PC-3 (cell line): ENCODE results near the gene UBA1. TPM values are rescaled to one million over a fixed set of nuclear protein-coding genes. Genes with fewer than 3 reads are reported as not detected.

Source experiments
- ATAC-seq: fragments of 200-7000 bp; cut with Tn5 transposase; 2 replicates; pipeline ENCODE4 v1.9.1; 2020; ENCODE audit warnings: mild to moderate bottlenecking, moderate library complexity
- BruUV-seq: library from RNA; stranded (reverse); fragments of 400-500 nt; replicated peaks from 2 replicates; lab custom pipeline; 2021; lab: Mats Ljungman, UMichigan
- CTCF ChIA-PET: fragments of 300-600 bp; sonication (Branson Sonifier 250); formaldehyde crosslinking; loops from one replicate; lab custom pipeline; 2022; ENCODE audit warnings: antibody characterized with exemption; lab: Charles Lee
- POLR2A ChIA-PET: fragments of 300-600 bp; sonication (Branson Sonifier 250); formaldehyde crosslinking; loops from one replicate; lab custom pipeline; 2022; ENCODE audit warnings: antibody characterized with exemption; ENCODE audit not compliant: unreplicated experiment; lab: Charles Lee
- DNase-seq: peaks from one replicate; pipeline ENCODE4 v3.0.0-alpha.2; 2015
- H2AFZ ChIP-seq: fragments of 300-600 bp; sonication (generic); 2 replicates; pipeline ENCODE4 v1.6.0; 2016; ENCODE audit warnings: antibody characterized with exemption, low read length
- H3F3A ChIP-seq: fragments of 300-600 bp; sonication (generic); one replicate; pipeline ENCODE4 v1.6.0; 2017; ENCODE audit warnings: antibody characterized with exemption, low read length, control low read depth, mild to moderate bottlenecking; ENCODE audit not compliant: unreplicated experiment
- H3K27ac ChIP-seq: fragments of 300-600 bp; sonication (generic); 2 replicates; pipeline ENCODE4 v1.5.1; 2016; ENCODE audit warnings: mild to moderate bottlenecking, low read length
- H3K27me3 ChIP-seq: fragments of 300-600 bp; sonication (generic); 2 replicates; pipeline ENCODE4 v1.6.1; 2016; ENCODE audit warnings: low read length, mixed read lengths
- H3K36me3 ChIP-seq: fragments of 300-600 bp; sonication (generic); 2 replicates; pipeline ENCODE4 v1.6.1; 2016; ENCODE audit warnings: low read depth, mixed run types, low read length, mixed read lengths
- H3K4me1 ChIP-seq: fragments of 300-600 bp; sonication (generic); 2 replicates; pipeline ENCODE4 v1.5.1; 2016; ENCODE audit warnings: low read length; ENCODE audit not compliant: insufficient read depth
- H3K4me2 ChIP-seq: fragments of 300-600 bp; sonication (generic); 2 replicates; pipeline ENCODE4 v1.6.0; 2016; ENCODE audit warnings: low read length
- H3K4me3 ChIP-seq: fragments of 300-600 bp; sonication (generic); 2 replicates; pipeline ENCODE4 v1.5.1; 2016; ENCODE audit warnings: mild to moderate bottlenecking, low read length, mixed read lengths
- H3K79me2 ChIP-seq: fragments of 300-600 bp; sonication (generic); 2 replicates; pipeline ENCODE4 v1.6.1; 2017; ENCODE audit warnings: low read length, mixed read lengths
- H3K9ac ChIP-seq: fragments of 300-600 bp; sonication (generic); 2 replicates; pipeline ENCODE4 v1.6.0; 2016; ENCODE audit warnings: mild to moderate bottlenecking, low read length
- H3K9me2 ChIP-seq: fragments of 300-600 bp; sonication (generic); replicated peaks from 2 replicates; pipeline ENCODE4 v1.6.1; 2016; ENCODE audit warnings: mixed run types, low read length, mixed read lengths
- H3K9me3 ChIP-seq: fragments of 300-600 bp; sonication (generic); 2 replicates; pipeline ENCODE4 v1.6.1; 2016; ENCODE audit warnings: low read length, mixed read lengths
- H4K20me1 ChIP-seq: fragments of 300-600 bp; sonication (generic); 2 replicates; pipeline ENCODE4 v1.6.1; 2016; ENCODE audit warnings: low read length, mixed read lengths
- CTCF ChIP-seq: fragments of 300-600 bp; sonication (generic); conservative IDR thresholded peaks from 2 replicates; pipeline ENCODE4 v1.5.1; 2017; ENCODE audit warnings: antibody characterized with exemption, low read depth, mild to moderate bottlenecking, low read length
- EZH2 ChIP-seq: fragments of 300-600 bp; sonication (generic); IDR thresholded peaks from one replicate; pipeline ENCODE4 v1.6.1; 2017; ENCODE audit warnings: antibody characterized with exemption, mild to moderate bottlenecking, low read length; ENCODE audit not compliant: unreplicated experiment
- EZH2phosphoT487 ChIP-seq: fragments of 300-600 bp; sonication (generic); IDR thresholded peaks from 2 replicates; pipeline ENCODE4 v1.6.1; 2018; ENCODE audit warnings: mild to moderate bottlenecking, antibody characterized with exemption, low read length, borderline replicate concordance
- intact Hi-C: fragments of 100-400 bp; cut with micrococcal nuclease; formaldehyde crosslinking; loops from 2 replicates; pipeline ENCODE4 v1.9.0; 2023
- total RNA-seq: library from RNA; depleted of rRNA; stranded (reverse); fragments of >200 nt; gene quantifications from 2 replicates; pipeline ENCODE4 v1.2.3, GENCODE V29; 2014

The UBA1 gene
- total RNA-seq, 1 experiment from 2014 or later, result 282 TPM

DNA sequence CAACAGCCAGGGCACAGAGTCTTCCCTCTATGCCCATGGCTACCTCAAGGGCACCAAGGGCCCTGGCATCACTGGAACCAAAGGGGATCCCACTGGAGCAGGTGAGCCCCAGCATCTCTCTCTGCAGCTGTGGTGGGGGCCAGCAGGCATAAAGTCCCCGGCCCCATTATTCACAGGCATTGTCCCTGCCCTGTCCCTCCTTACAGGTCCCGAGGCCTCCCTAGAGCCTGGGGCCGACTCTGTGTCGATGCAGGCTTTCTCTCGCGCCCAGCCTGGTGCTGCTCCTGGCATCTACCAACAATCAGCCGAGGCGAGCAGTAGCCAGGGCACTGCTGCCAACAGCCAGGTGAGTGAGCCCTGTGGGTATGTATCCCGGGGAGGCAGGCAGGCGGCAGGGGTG is 12.3 kb upstream of the UBA1 start:
- no peaks in the 10 kb centered on the region for H3K9me2 ChIP-seq
- no peak overlapping the region for H3K4me2 ChIP-seq
- H3K36me3 ChIP-seq, result peaks cover 23% of the 10 kb centered on the region
- CTCF ChIA-PET, result no interaction called here
- BruUV-seq, result no TSS peak
- intact Hi-C loops, result no loop called here
- H3K9me3 ChIP-seq, result no peaks in the 10 kb centered on the region
- ATAC-seq, result no peak
- POLR2A ChIA-PET, result no interaction called here
- H3F3A ChIP-seq, result no peaks in the 10 kb centered on the region
- no peak overlapping the region for H3K4me3 ChIP-seq
- H3K9ac ChIP-seq, result no peak overlapping the region
- TF ChIP-seq CTCF (no peak), EZH2 (no peak), EZH2phosphoT487 (no peak)
- H3K4me1 ChIP-seq, result peaks cover 4% of the 10 kb centered on the region; the same call in 1 of the 2 replicates
- H2AFZ ChIP-seq, result no peak overlapping the region
- H3K79me2 ChIP-seq, result no peaks in the 10 kb centered on the region
- no peaks in the 10 kb centered on the region for H4K20me1 ChIP-seq
- H3K27ac ChIP-seq, result no peak overlapping the region
- no peaks in the 10 kb centered on the region for H3K27me3 ChIP-seq
- no peak for DNase-seq

DNA sequence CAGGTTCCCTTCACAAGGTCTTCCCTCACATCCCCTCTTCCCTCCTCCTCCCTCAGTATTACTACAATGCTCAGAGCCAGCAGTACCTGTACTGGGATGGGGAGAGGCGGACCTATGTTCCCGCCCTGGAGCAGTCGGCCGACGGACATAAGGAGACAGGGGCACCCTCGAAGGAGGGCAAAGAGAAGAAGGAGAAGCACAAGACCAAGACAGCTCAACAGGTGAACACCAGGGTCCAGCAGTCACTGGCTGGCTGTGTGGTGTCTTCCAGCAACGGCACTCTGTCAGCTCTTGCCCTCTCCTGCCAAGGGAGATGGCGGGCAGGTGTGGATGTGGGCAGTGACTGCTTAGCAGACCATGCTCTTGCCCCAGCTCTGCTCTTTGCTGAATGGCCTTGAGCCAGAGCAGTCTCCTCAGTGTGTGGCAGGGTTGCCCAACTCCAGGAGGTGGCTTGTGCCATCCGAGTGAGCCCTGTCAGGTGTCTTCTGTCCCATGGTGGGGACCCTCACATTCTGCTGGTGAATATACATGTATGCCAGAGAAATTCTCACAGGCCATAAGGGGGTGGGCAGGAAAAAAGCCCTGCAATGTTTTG is 11.4 kb upstream of the UBA1 start:
- H3K4me1 ChIP-seq, result peaks cover 4% of the 10 kb centered on the region; the same call in 1 of the 2 replicates
- H3K27ac ChIP-seq, result no peak overlapping the region
- H3K27me3 ChIP-seq, result no peaks in the 10 kb centered on the region
- DNase-seq (no peak), ATAC-seq (no peak)
- H3K79me2 ChIP-seq, result no peaks in the 10 kb centered on the region
- intact Hi-C loops, result no loop called here
- H3K9me2 ChIP-seq, result no peaks in the 10 kb centered on the region
- H4K20me1 ChIP-seq, result no peaks in the 10 kb centered on the region
- H3K9me3 ChIP-seq, result no peaks in the 10 kb centered on the region
- no peak overlapping the region for H3K4me2 ChIP-seq
- no peaks in the 10 kb centered on the region for H3F3A ChIP-seq
- H3K36me3 ChIP-seq, result peaks cover 22% of the 10 kb centered on the region
- no peak overlapping the region for H3K9ac ChIP-seq
- no peak overlapping the region for H2AFZ ChIP-seq
- CTCF ChIA-PET, result no interaction called here
- BruUV-seq, result no TSS peak
- POLR2A ChIA-PET, result no interaction called here
- TF ChIP-seq EZH2, result no peak
- TF ChIP-seq CTCF, result no peak
- TF ChIP-seq EZH2phosphoT487, result no peak
- H3K4me3 ChIP-seq, result no peak overlapping the region

DNA sequence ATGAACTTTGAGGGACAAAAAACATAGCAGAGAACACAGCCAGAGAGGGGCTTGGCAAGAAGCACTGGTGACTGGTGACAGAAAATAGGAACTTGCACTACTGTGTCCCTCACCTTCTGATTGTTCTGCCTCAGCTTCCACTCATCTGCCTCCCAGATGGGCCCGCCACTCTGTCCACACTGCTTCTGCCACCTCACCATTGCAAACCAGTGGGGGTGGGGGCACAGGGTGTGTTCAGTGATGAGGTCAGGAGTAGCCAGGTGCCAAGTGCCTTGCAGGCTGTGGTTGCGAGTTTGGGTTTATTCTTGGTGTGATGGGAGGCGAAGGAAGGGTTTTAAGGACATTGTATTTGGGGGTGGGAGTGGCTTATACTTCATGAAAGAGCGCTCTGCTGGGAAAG is 9.1 kb upstream of the UBA1 start:
- intact Hi-C loops, result no loop called here

More for the DNA sequence above, 9.1 kb upstream of the UBA1 start:
- Histone ChIP-seq H3K27me3 (no peaks in the 10 kb centered on the region), H3K27ac (no peak overlapping the region), H3K9me3 (no peaks in the 10 kb centered on the region), H3K4me1 (no peaks in the 10 kb centered on the region), H3K9me2 (no peaks in the 10 kb centered on the region), H3K9ac (no peak overlapping the region), H2AFZ (no peak overlapping the region), H3F3A (no peaks in the 10 kb centered on the region), H3K36me3 (peaks cover 15% of the 10 kb centered on the region), H3K4me2 (no peak overlapping the region), H4K20me1 (no peaks in the 10 kb centered on the region), H3K4me3 (no peak overlapping the region), H3K79me2 (no peaks in the 10 kb centered on the region)
- CTCF ChIA-PET, result no interaction called here
- DNase-seq (no peak), ATAC-seq (no peak)
- no TSS peak for BruUV-seq
- TF ChIP-seq EZH2phosphoT487 (no peak), EZH2 (no peak), CTCF (no peak)
- POLR2A ChIA-PET, result no interaction called here
